HAP-1 (cell line): ENCODE measurements around the gene IP6K3.

Experiments used
- DNase-seq, 2 experiments: peaks; one replicate each; pipeline ENCODE4 v3.0.0-alpha.2; 2016 to 2020; ENCODE audit warnings: low spot score in 2 of 2
- H3K27me3 ChIP-seq: fragments of 250-450 bp; sonication (Bioruptor Pico); 2 replicates; pipeline ENCODE4 v1.5.1; 2020; ENCODE audit warnings: low read depth, mild to moderate bottlenecking, moderate library complexity
- H3K36me3 ChIP-seq: fragments of 250-450 bp; sonication (Bioruptor Pico); replicated peaks from 2 replicates; pipeline ENCODE4 v1.5.1; 2020; ENCODE audit warnings: mild to moderate bottlenecking
- H3K4me1 ChIP-seq: fragments of 250-450 bp; sonication (Bioruptor Pico); 2 replicates; pipeline ENCODE4 v1.5.1; 2020; ENCODE audit warnings: mild to moderate bottlenecking
- H3K4me3 ChIP-seq: fragments of 250-450 bp; sonication (Bioruptor Pico); 2 replicates; pipeline ENCODE4 v1.5.1; 2020; ENCODE audit warnings: mild to moderate bottlenecking, moderate library complexity
- H3K9me3 ChIP-seq: fragments of 250-450 bp; sonication (Bioruptor Pico); 2 replicates; pipeline ENCODE4 v1.5.1; 2020; ENCODE audit warnings: mild to moderate bottlenecking, moderate library complexity
- in situ Hi-C: fragments of 300-500 bp; cut with MboI; formaldehyde crosslinking; loops from 3 replicates; pipeline ENCODE4 v1.14.3; 2020; ENCODE audit warnings: low sequenced_read_pairs, inconsistent platforms, mixed read lengths

Gene IP6K3

DNA sequence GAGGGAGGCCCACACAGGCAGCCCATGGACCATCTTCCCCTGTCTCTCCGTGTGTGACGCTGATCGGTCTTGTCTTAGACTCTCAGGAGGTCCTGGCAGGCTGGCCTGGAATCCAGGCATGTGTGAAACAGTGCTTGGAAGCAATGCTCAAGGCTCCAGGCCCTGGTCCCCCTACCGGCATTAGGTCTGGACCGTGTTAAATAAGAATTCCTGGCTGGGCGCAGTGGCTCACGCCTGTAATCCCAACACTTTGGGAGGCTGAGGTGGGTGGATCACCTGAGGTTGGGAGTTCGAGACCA, 13.0 kb downstream of the IP6K3 start:
- H3K9me3 ChIP-seq = no peaks in the 10 kb centered on the region
- no peak for DNase-seq
- H3K4me3 ChIP-seq = no peak overlapping the region
- H3K27me3 ChIP-seq = no peaks in the 10 kb centered on the region
- in situ Hi-C loops = no loop called here
- no peaks in the 10 kb centered on the region for H3K36me3 ChIP-seq
- H3K4me1 ChIP-seq = no peaks in the 10 kb centered on the region

GRCh38 chr6:33732817-33733708, 13.6 kb downstream of the IP6K3 start:
- H3K9me3 ChIP-seq = no peaks in the 10 kb centered on the region
- no peaks in the 10 kb centered on the region for H3K27me3 ChIP-seq
- no peaks in the 10 kb centered on the region for H3K36me3 ChIP-seq
- no peaks in the 10 kb centered on the region for H3K4me1 ChIP-seq
- no peak overlapping the region for H3K4me3 ChIP-seq
- in situ Hi-C loops = no loop called here
- DNase-seq = no peak

GRCh38 chr6:33732385-33732784, 14.3 kb downstream of the IP6K3 start:
- Histone ChIP-seq H3K4me3 (no peak overlapping the region), H3K36me3 (no peaks in the 10 kb centered on the region), H3K4me1 (no peaks in the 10 kb centered on the region), H3K27me3 (no peaks in the 10 kb centered on the region), H3K9me3 (no peaks in the 10 kb centered on the region)
- in situ Hi-C loops = no loop called here
- no peak for DNase-seq

- no peaks in the 10 kb centered on the region for H3K9me3 ChIP-seq
- no peak overlapping the region for H3K4me3 ChIP-seq
- DNase-seq = no peak
- H3K4me1 ChIP-seq = no peaks in the 10 kb centered on the region
- H3K36me3 ChIP-seq = no peaks in the 10 kb centered on the region
- in situ Hi-C loops = no loop called here
- no peaks in the 10 kb centered on the region for H3K27me3 ChIP-seq
Measured at GRCh38 chr6:33731751-33732282, 14.9 kb downstream of the IP6K3 start.

GRCh38 chr6:33731035-33731434, 15.7 kb downstream of the IP6K3 start:
- Histone ChIP-seq H3K27me3 (no peaks in the 10 kb centered on the region), H3K4me3 (no peak overlapping the region), H3K4me1 (no peaks in the 10 kb centered on the region), H3K9me3 (no peaks in the 10 kb centered on the region), H3K36me3 (no peaks in the 10 kb centered on the region)
- DNase-seq = no peak
- in situ Hi-C loops = no loop called here

GRCh38 chr6:33730611-33731010, 16.1 kb downstream of the IP6K3 start:
- H3K9me3 ChIP-seq = no peaks in the 10 kb centered on the region
- no peak for DNase-seq
- H3K36me3 ChIP-seq = no peaks in the 10 kb centered on the region
- peaks cover 2% of the 10 kb centered on the region; the same call in 1 of the 2 replicates for H3K27me3 ChIP-seq
- H3K4me3 ChIP-seq = no peak overlapping the region
- no peaks in the 10 kb centered on the region for H3K4me1 ChIP-seq
- in situ Hi-C loops = no loop called here

DNA sequence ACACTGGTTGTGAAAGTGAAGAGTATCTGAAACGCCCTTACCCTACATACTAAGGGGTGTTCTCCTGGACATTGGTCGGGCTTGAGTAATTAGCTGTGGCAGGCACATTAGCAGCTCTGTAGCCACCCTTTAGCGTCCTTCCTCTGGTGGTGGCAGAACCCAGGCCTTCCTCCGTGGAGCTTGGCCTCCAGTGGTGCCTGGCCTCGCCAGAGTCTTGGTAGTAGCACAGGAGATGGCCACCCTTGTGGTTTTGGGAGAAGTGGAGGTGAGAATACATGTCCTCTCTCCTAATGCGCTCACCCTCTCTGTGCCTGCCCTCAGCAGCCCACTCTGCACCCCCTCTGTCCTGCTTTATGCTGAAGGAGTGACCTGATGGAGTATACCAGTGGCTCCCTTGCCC, 17.6 kb downstream of the IP6K3 start:
- in situ Hi-C loops = no loop called here
- Histone ChIP-seq H3K36me3 (no peaks in the 10 kb centered on the region), H3K4me3 (no peak overlapping the region), H3K4me1 (no peaks in the 10 kb centered on the region), H3K9me3 (no peaks in the 10 kb centered on the region), H3K27me3 (peaks cover 15% of the 10 kb centered on the region)
- DNase-seq = no peak

- H3K27me3 ChIP-seq = peaks cover 20% of the 10 kb centered on the region
- H3K9me3 ChIP-seq = no peaks in the 10 kb centered on the region
- no peak overlapping the region for H3K4me3 ChIP-seq
- DNase-seq = no peak
- in situ Hi-C loops = no loop called here
- no peaks in the 10 kb centered on the region for H3K4me1 ChIP-seq
- no peaks in the 10 kb centered on the region for H3K36me3 ChIP-seq
Measured at GRCh38 chr6:33728438-33728837, 18.3 kb downstream of the IP6K3 start.

DNA sequence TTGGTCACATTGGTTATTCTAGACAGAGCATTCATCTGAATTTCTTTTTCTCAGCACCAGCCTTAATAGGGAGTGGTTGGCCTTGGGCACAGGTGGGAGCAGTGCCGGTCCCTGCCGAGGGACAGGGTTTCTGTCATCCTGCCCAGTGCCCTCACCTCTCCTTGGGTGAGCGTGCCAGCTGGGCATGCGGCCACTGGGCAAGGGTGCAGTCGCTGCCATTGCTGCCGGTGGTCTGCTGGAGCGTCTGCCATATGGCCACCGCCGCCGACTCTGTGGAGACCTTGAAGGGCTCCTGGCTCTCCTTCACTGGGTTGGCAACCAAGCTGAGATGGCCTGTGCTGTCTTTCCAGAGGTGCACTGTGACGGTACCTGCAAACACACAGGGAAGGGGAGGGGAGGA, 18.8 kb downstream of the IP6K3 start:
- peaks cover 25% of the 10 kb centered on the region for H3K27me3 ChIP-seq
- in situ Hi-C loops = no loop called here
- H3K4me3 ChIP-seq = no peak overlapping the region
- no peaks in the 10 kb centered on the region for H3K9me3 ChIP-seq
- no peaks in the 10 kb centered on the region for H3K36me3 ChIP-seq
- H3K4me1 ChIP-seq = no peaks in the 10 kb centered on the region
- no peak for DNase-seq

- in situ Hi-C loops = no loop called here
- no peak overlapping the region for H3K4me3 ChIP-seq
- no peaks in the 10 kb centered on the region for H3K36me3 ChIP-seq
- H3K4me1 ChIP-seq = no peaks in the 10 kb centered on the region
- DNase-seq = no peak
- H3K9me3 ChIP-seq = no peaks in the 10 kb centered on the region
- peaks cover 33% of the 10 kb centered on the region for H3K27me3 ChIP-seq
Measured at GRCh38 chr6:33727126-33727525, 19.6 kb downstream of the IP6K3 start.

DNA sequence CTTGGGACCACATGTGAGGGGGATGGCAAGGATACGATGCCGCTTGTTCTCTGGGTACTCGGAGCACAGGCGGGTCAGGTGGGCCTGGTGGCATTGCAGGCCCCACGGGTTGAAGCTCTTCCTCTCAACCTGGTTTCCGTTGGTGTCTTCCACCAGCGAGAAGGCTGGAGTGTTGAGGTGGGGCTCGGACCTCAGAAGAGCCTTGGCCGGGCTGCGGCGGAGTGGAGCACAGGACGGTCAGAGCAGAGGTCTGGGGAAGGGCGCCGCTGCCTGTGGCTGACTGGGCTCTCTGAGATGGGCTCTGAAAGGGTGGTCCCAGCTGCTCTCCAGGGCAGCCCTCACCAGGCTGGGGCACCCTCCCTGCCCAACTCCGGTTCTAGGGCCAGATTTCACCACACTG, 20.0 kb downstream of the IP6K3 start:
- DNase-seq = no peak
- Histone ChIP-seq H3K9me3 (no peaks in the 10 kb centered on the region), H3K27me3 (peaks cover 38% of the 10 kb centered on the region), H3K4me3 (no peak overlapping the region), H3K4me1 (no peaks in the 10 kb centered on the region), H3K36me3 (no peaks in the 10 kb centered on the region)
- in situ Hi-C loops = no loop called here

DNA sequence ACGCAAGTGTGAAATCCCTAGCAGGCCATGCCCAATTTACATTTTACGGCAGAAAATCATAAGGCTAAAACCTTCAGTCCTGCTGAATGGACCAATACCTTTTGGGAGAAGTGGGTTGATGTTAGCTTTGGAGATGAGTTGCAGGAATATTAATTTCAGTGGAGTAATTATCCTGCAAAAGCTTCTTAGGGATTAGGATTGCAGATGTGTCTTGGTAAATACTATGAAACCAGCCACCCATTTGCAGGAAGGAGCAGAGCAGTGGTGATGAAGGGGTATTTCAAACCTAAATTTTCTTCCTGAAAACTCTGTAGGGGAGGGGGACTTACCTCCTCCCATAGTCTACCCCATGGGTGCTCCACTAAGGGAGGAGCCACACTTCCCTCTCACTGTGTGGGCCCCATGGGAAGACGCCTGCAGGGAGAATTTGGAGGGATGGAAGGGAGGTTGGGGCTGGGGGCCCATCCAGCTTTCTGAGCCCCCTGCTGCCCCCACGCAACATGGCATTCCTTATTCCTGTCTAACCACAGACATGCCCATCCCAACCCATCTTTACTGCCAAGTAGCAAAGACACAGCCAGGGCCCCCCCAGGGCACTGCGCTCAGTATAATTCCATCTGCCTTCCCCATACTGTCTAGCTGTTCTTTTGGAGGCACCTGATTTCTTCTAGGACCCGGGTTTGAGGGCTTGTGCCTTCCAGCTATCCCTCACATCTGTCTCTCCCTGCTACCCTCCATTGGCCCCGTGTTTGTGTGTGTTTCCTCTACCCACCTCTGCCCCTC, 20.6 kb downstream of the IP6K3 start:
- no peak overlapping the region for H3K4me3 ChIP-seq
- no peak for DNase-seq
- H3K36me3 ChIP-seq = no peaks in the 10 kb centered on the region
- no peaks in the 10 kb centered on the region for H3K9me3 ChIP-seq
- in situ Hi-C loops = no loop called here
- peaks cover 42% of the 10 kb centered on the region for H3K27me3 ChIP-seq
- no peaks in the 10 kb centered on the region for H3K4me1 ChIP-seq

GRCh38 chr6:33725222-33725621, 21.5 kb downstream of the IP6K3 start:
- Histone ChIP-seq H3K9me3 (no peaks in the 10 kb centered on the region), H3K27me3 (peaks cover 47% of the 10 kb centered on the region), H3K4me1 (no peaks in the 10 kb centered on the region), H3K36me3 (no peaks in the 10 kb centered on the region), H3K4me3 (no peak overlapping the region)
- in situ Hi-C loops = no loop called here
- no peak for DNase-seq
